GM12874 (cell line): ENCODE data around the gene SPINT2.

ENCODE experiments used
- TF ChIP-seq, protein P1 (sequence below): IDR thresholded peaks from 2 replicates; pipeline ENCODE4 v1.5.1; 2011; ENCODE audit warnings: low read depth, mild to moderate bottlenecking, control low read depth, low read length, moderate library complexity; ENCODE audit not compliant: insufficient read depth

Gene SPINT2

DNA sequence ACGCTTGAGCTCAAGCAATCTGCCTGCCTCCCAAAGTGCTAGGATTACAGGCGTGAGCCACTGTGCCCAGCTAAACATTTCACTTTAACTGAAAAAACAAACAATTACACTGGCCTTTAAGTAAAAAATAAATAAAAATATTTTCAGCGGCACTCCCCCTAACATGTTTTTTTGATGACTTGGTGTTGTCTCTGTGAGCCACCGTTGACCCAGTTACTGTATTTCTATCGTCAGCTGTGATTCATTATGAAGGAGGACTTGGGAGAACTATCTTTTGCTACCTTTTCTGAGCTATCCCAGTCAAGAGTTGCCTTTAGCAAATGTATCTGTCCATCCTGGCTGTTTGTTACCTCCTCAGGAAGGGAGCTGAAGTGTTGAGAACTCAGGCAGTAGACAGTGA is 21.2 kb downstream of the SPINT2 start:
- TF ChIP-seq, protein P1, sequence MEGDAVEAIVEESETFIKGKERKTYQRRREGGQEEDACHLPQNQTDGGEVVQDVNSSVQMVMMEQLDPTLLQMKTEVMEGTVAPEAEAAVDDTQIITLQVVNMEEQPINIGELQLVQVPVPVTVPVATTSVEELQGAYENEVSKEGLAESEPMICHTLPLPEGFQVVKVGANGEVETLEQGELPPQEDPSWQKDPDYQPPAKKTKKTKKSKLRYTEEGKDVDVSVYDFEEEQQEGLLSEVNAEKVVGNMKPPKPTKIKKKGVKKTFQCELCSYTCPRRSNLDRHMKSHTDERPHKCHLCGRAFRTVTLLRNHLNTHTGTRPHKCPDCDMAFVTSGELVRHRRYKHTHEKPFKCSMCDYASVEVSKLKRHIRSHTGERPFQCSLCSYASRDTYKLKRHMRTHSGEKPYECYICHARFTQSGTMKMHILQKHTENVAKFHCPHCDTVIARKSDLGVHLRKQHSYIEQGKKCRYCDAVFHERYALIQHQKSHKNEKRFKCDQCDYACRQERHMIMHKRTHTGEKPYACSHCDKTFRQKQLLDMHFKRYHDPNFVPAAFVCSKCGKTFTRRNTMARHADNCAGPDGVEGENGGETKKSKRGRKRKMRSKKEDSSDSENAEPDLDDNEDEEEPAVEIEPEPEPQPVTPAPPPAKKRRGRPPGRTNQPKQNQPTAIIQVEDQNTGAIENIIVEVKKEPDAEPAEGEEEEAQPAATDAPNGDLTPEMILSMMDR, result no peak

DNA sequence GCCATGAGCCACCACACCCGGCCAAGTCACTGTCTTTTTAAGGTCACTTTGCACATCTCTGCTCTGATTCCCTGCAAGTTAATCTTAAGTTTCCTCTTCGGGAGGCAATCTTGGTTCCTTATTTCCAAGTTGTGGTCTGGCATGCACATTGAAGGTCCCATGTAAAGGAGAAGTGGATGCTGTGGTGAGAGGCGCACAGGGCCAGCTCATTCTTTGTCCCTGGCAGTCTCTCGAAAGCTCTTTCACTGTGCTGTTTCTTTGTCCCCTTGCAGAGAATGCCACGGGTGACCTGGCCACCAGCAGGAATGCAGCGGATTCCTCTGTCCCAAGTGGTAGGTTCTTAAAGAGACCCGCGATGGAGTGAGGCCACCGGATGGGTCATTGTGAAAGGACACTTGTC is 23.2 kb downstream of the SPINT2 start:
- TF ChIP-seq, protein P1, result no peak

DNA sequence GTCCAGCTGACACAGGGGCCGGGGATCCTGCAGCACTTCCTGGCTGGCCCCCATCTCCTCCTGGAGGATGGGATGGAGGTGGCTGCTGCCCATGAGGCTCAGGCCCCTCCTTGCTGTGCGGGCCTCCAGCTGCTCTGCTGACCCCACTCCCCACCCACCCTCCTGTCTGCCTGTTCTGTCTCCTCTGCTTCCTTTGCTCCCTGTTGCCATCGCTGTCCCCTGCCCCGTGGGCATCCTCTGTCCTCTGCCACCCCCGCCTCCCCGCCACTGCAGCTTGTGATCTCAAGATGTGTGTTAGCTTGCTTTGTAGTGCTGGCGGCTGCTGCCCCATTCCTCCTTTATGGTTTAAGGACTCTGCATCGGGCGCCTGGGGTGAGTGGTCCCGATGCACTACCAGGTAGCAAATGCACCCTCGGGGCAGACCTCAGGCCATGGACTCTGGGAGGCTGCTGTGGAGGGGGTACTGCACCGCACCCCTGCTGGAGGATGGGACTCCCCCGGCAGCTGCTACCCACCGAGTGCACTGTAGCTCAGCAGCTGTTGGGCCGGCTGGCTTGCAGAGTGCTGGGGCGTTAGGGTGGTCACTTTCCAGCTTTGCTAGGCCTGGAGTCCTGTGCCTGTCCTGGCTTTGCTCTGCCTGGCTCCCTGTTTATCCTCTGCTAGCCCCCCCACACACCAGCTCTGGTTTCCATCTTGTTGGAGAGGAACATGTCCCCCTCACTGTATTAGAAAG is 23.9 kb downstream of the SPINT2 start:
- TF ChIP-seq, protein P1, result no peak

DNA sequence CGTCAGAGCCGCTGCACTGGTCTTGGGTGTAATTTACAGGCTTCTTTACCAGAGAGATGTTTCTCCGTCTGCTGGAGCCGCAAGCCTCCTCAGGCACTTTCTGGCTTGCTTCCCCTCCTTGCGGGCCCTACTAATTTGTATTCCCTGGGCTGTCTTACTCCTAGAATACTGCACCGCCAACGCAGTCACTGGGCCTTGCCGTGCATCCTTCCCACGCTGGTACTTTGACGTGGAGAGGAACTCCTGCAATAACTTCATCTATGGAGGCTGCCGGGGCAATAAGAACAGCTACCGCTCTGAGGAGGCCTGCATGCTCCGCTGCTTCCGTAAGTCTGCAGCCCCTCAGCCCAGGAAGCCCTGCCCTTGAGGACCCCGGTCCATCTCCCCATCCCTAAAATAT is 25.6 kb downstream of the SPINT2 start:
- TF ChIP-seq, protein P1, result no peak

DNA sequence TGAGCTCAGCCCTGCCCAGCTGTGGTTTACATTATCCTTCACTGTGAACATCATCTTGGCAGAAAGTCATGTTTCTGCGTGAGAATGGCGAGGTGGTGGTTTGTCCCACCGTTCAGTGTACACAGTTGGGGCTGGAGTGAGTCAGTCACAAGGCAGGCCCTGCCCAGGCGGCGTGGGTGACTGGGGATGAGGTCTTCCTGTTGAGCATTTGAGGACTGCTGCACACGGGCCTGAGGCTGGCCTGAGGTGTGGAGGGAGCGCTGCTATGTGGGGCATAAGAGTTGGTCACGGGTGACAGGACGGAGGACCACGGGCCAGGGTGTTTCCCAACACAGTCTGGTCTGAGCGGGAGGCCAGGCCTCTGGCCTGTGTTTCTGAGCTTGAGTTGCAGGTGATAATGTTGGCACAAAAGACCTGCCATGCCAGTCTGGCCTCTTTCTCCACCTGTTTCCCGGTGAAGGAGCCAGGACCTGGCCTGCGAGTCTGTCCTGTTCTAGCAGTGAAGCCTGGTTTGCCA is 26.3 kb downstream of the SPINT2 start:
- TF ChIP-seq, protein P1, result no peak

DNA sequence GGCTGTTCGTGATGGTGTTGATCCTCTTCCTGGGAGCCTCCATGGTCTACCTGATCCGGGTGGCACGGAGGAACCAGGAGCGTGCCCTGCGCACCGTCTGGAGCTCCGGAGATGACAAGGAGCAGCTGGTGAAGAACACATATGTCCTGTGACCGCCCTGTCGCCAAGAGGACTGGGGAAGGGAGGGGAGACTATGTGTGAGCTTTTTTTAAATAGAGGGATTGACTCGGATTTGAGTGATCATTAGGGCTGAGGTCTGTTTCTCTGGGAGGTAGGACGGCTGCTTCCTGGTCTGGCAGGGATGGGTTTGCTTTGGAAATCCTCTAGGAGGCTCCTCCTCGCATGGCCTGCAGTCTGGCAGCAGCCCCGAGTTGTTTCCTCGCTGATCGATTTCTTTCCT is 27.5 kb downstream of the SPINT2 start:
- TF ChIP-seq, protein P1, result no peak

DNA sequence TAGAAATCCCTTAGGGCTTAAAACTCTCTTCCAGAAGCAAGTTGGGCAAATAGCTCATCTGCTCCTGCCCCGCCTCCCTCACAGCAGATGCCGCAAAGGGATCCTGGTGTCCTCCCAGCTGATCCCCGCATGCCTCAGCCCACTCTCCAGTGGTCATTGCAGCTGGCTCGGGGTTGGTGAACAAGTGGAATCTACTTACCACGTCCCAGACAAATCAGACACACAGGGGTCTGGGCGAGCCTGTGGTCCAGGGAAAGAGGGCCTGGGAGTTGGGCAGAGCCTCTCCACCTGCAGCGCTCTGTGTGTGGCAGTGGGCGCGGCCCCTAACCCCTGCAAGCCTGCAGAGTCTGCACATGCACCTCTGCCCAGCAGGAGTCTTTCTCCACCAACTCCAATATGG is 28.9 kb downstream of the SPINT2 start:
- TF ChIP-seq, protein P1, result no peak
